Fibroblast of lung (primary cell): ENCODE data around the gene HIVEP3.

Source experiments
- CTCF ChIP-seq, 2 donors: IDR thresholded peaks in 1 of 2; conservative IDR thresholded peaks in 1 of 2; 1 replicate in 1 of 2; 2 replicates in 1 of 2; pipeline ENCODE4 v1.5.1; 2011 to 2012; ENCODE audit warnings: low read length in 2 of 2, control low read depth in 1 of 2, inconsistent platforms in 1 of 2, low read depth in 1 of 2, mild to moderate bottlenecking in 1 of 2
- EZH2 ChIP-seq: IDR thresholded peaks from 2 replicates; pipeline ENCODE4 v1.5.1; 2012; ENCODE audit warnings: low read length, control low read depth, mild to moderate bottlenecking; ENCODE audit errors: missing control alignments

GRCh38 chr1:41939194-41939593 lies 20.5 kb upstream of the HIVEP3 start:
- TF ChIP-seq CTCF (conservative IDR thresholded peaks at IDR 0.05 in 1 of 2, IDR thresholded peaks at IDR 0.05 in 1 of 2; ENCODE audit: low read depth in 1 of 2, low read length in 2 of 2) (no peak), EZH2 (no peak)
